ENCODE results near the gene ABL2. TPM values are rescaled to one million over a fixed set of nuclear protein-coding genes. Genes with fewer than 3 reads are reported as not detected.

Gene ABL2
- total and polyA plus RNA-seq, 9 of the 15 experiments (the other 6 are each of a cell fraction or from before 2014, with no cell fraction given): 1.4 to 15.0 (median 8.6) TPM

DNA sequence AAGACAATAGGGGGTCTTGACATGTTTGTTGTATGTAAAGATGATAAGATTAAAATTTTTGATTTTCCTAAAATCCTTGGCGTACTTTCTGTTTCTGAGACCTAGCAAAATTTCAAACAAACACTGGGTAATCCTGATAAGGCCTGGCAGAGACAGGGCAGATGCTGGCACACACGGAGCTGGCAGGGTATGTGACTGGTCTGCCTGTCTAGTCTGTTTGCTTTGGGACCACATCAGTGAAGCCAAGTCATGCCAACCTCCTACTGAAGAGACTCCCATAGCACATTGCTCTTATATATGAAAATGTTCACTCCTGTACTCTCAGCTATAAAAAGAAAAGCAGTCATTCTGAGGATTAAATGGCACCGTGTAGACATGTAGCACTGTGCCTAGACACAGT lies 133.6 kb downstream of the ABL2 start:
- intact Hi-C loops (cut with micrococcal nuclease): no loop called here
- FAIRE-seq: no peak

DNA sequence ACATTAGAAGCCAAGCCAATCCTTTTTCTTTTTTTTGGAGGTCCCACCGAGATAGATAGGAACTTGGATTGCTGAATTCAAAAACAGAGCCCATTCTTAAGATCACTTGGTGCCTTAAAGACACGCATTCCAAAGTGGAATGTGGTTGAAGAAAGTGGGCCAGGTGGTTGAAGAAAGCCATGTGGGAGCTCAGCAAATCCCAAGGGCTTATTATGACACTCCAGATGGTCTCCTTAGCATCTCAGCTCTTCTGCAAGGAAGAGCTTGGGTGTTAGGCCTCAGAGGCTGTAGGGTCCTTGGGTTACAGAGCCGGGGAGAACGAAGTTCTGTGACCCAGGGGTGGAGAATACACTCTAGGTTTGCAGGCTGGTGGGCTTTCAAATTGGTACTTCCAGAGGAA lies 134.1 kb downstream of the ABL2 start:
- WGBS (ENCODE audit: insufficient coverage, low coverage, missing lambda C conversion rate): 92% methylated on average over 4 of the region's 4 CpGs
- POLR2A ChIA-PET: interaction anchor here (1.9 kb wide), 1 partner anchor 13 kb away, joined by 6 read pairs; the partner anchor contains the start of gene TOR3A
- no peaks in the 10 kb centered on the region for H3K9me3 ChIP-seq (replicated peaks; ENCODE audit: control insufficient read depth, insufficient read depth, low read depth, low read length)
- H3K4me2 ChIP-seq (ENCODE audit: insufficient read depth, low read length): no peak overlapping the region
- no peaks in the 10 kb centered on the region for H4K20me1 ChIP-seq (replicated peaks; ENCODE audit: control insufficient read depth, insufficient read depth, low read length)
- H2AFZ ChIP-seq (ENCODE audit: low read depth, low read length): no peak overlapping the region
- intact Hi-C loops (cut with micrococcal nuclease): no loop called here
- H3K27me3 ChIP-seq (ENCODE audit: control insufficient read depth in 2 of 2, insufficient read depth in 2 of 2, low read length in 2 of 2): no peaks in the 10 kb centered on the region
- ATAC-seq: no peak
- TF ChIP-seq, protein P1, sequence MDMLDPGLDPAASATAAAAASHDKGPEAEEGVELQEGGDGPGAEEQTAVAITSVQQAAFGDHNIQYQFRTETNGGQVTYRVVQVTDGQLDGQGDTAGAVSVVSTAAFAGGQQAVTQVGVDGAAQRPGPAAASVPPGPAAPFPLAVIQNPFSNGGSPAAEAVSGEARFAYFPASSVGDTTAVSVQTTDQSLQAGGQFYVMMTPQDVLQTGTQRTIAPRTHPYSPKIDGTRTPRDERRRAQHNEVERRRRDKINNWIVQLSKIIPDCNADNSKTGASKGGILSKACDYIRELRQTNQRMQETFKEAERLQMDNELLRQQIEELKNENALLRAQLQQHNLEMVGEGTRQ (CRISPR knock-in tag; IDR thresholded peaks at IDR 0.05): no peak
- TF ChIP-seq TRIM28 (IDR thresholded peaks at IDR 0.05) (no peak), BCL6 (CRISPR knock-in tag; IDR thresholded peaks at IDR 0.05) (no peak), RBM25 (IDR thresholded peaks at IDR 0.05; ENCODE audit: low read depth, low read length, severe bottlenecking) (no peak), CBX3 (IDR thresholded peaks at IDR 0.05; ENCODE audit: borderline replicate concordance in 1 of 2, low read length in 2 of 2) (no peak), CAMTA2 (CRISPR knock-in tag; conservative IDR thresholded peaks at IDR 0.05) (no peak), NFE2 (IDR thresholded peaks at IDR 0.05; ENCODE audit: low read depth) (no peak), HSF4 (CRISPR knock-in tag; IDR thresholded peaks at IDR 0.05; ENCODE audit: borderline replicate concordance) (no peak), POLR2AphosphoS5 (IDR thresholded peaks at IDR 0.05; ENCODE audit: control insufficient read depth, insufficient read depth, low read depth, low read length) (no peak), E2F3 (CRISPR knock-in tag; IDR thresholded peaks at IDR 0.05) (no peak), SP1 (CRISPR knock-in tag; IDR thresholded peaks at IDR 0.05) (no peak), SRSF1 (IDR thresholded peaks at IDR 0.05; ENCODE audit: low read depth, low read length) (no peak), SRSF9 (IDR thresholded peaks at IDR 0.05; ENCODE audit: borderline replicate concordance, low read depth, low read length) (no peak), GTF2A2 (tag; IDR thresholded peaks at IDR 0.05) (no peak), ZNF766 (CRISPR knock-in tag; conservative IDR thresholded peaks at IDR 0.05) (no peak)
- TSS peak; percentile 84 for BruUV-seq (replicated peaks)
- no peak for FAIRE-seq
- CTCF ChIA-PET (ENCODE audit: low intra/inter-chr PET ratio): no interaction called here
- H3K27ac ChIP-seq (ENCODE audit: extremely low read depth, low read depth, low read length): no peak overlapping the region
- H3K79me2 ChIP-seq (ENCODE audit: control insufficient read depth, insufficient read depth, low read length): no peaks in the 10 kb centered on the region
- H3K4me3 ChIP-seq: no peak overlapping the region
- no peak overlapping the region for H3K9ac ChIP-seq (ENCODE audit: insufficient read depth in 1 of 2, low read depth in 2 of 2, low read length in 2 of 2)
- no peak for DNase-seq (ENCODE audit: extremely low read depth in 1 of 4, low spot score in 3 of 4)
- no peaks in the 10 kb centered on the region for H3K4me1 ChIP-seq (replicated peaks in 1 of 2; ENCODE audit: control insufficient read depth in 2 of 2, insufficient read depth in 2 of 2, low read length in 2 of 2)
- H3K36me3 ChIP-seq (ENCODE audit: control insufficient read depth, insufficient read depth, low read length): peaks cover 75% of the 10 kb centered on the region
- in situ Hi-C loops (cut with MboI): no loop called here
- no peaks in the 10 kb centered on the region for H3K9me1 ChIP-seq (ENCODE audit: control insufficient read depth, insufficient read depth, low read length)

More for the DNA sequence above, 133.6 kb downstream of the ABL2 start:
- Histone ChIP-seq H3K4me3 (no peak overlapping the region), H2AFZ (ENCODE audit: low read depth, low read length) (no peak overlapping the region), H3K27me3 (ENCODE audit: control insufficient read depth in 2 of 2, insufficient read depth in 2 of 2, low read length in 2 of 2) (no peaks in the 10 kb centered on the region), H3K4me2 (ENCODE audit: insufficient read depth, low read length) (no peak overlapping the region), H3K9me3 (replicated peaks; ENCODE audit: control insufficient read depth, insufficient read depth, low read depth, low read length) (no peaks in the 10 kb centered on the region), H3K9ac (ENCODE audit: insufficient read depth in 1 of 2, low read depth in 2 of 2, low read length in 2 of 2) (no peak overlapping the region), H4K20me1 (replicated peaks; ENCODE audit: control insufficient read depth, insufficient read depth, low read length) (no peaks in the 10 kb centered on the region), H3K9me1 (ENCODE audit: control insufficient read depth, insufficient read depth, low read length) (no peaks in the 10 kb centered on the region), H3K4me1 (replicated peaks in 1 of 2; ENCODE audit: control insufficient read depth in 2 of 2, insufficient read depth in 2 of 2, low read length in 2 of 2) (no peaks in the 10 kb centered on the region), H3K79me2 (ENCODE audit: control insufficient read depth, insufficient read depth, low read length) (no peaks in the 10 kb centered on the region), H3K36me3 (ENCODE audit: control insufficient read depth, insufficient read depth, low read length) (peaks cover 69% of the 10 kb centered on the region), H3K27ac (ENCODE audit: extremely low read depth, low read depth, low read length) (no peak overlapping the region)
- no peak for TF ChIP-seq ZNF444 (CRISPR knock-in tag; IDR thresholded peaks at IDR 0.05)
- in situ Hi-C loops (cut with MboI): no loop called here
- ChIA-PET POLR2A (no interaction called here), CTCF (ENCODE audit: low intra/inter-chr PET ratio) (no interaction called here)
- WGBS (ENCODE audit: insufficient coverage, low coverage, missing lambda C conversion rate): 87% methylated on average over 3 of the region's 3 CpGs
- ATAC-seq: no peak
- no TSS peak for BruUV-seq (replicated peaks)
- DNase-seq (ENCODE audit: extremely low read depth in 1 of 4, low spot score in 3 of 4): no peak
